ENCODE results near the gene SSBP3.
"Not testable (repeated sequence)": the region's sequence is repeated elsewhere in the genome, so short reads cannot be mapped to it uniquely, and the experiment has no call there.

SSBP3 gene

DNA sequence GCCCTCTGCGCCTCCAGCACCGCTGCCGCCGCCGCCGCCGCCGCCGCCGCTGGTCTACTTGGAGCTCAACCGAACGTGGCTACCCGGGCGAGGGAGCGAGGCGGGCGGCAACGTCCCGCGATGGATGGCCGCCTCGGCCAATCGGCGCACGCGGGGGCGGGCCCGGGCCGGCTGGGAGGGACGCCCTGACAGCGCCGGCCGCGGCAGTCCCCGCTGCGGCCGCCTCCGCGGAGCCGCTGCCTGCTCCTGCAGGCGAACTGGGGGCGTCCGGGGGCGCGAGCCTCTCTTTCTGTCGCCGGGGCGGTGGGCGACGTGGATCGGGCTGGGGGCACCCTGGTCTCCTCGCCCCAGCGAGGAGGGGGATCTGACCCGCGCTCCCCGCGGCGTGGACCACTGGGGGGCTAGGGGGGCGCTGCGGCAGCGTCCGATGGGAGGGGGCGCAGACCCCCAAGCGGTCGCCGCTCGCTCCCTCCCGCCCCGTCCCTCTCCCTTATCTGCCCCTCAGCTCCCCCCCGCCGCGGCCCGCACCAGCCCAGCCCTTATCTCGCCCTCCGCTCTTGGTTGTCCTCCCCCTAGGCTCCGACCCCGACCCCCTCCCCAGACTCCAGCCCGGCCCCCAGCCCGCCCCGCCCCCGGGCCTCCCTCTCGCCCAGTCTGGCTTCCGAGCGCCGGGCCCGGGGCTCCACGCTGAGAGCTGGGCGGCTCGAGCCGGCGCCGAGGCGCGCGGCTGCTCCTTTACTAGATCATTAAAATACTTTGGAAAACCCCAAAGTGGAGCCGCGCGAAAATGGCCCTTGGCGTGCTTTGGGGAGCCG, at the start of gene SSBP3:
Gene SSBP3 (minus strand): TSS at position 56 of the 815 bp plus-strand sequence.
- in situ Hi-C loops (cut with HindIII; ENCODE audit: low pct_unique_long_range_greater_than_20kb, low sequenced_read_pairs), result no loop called here
- no peak for TF ChIP-seq JUND (IDR thresholded peaks at IDR 0.05; ENCODE audit: low read depth)
- peak; percentile 89 to 92 for DNase-seq (ENCODE audit: low read depth in 1 of 2, low spot score in 1 of 2)

DNA sequence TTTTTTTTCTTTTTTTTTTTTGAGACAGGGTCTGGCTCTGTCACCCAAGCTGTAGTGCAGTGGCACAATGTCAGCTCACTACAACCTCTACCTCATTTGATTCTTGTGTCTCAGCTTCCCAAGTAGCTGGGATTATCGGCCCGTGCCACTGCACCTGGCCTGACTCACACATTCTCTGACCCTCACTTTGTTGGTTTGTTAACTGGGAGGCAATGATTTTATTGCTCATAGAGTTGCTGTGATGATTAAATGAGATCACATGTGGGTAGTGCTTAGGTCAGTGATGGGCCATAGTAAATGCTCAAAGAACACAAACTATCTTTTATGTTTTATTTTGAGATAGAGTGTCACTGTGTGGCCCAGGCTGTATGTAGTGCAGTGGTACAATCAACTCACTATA, 47.3 kb upstream of the SSBP3 start:
- in situ Hi-C loops (cut with HindIII; ENCODE audit: low pct_unique_long_range_greater_than_20kb, low sequenced_read_pairs), result no loop called here
- TF ChIP-seq JUND (IDR thresholded peaks at IDR 0.05; ENCODE audit: low read depth), result no peak
- DNase-seq (ENCODE audit: low read depth in 1 of 2, low spot score in 1 of 2), result no peak

DNA sequence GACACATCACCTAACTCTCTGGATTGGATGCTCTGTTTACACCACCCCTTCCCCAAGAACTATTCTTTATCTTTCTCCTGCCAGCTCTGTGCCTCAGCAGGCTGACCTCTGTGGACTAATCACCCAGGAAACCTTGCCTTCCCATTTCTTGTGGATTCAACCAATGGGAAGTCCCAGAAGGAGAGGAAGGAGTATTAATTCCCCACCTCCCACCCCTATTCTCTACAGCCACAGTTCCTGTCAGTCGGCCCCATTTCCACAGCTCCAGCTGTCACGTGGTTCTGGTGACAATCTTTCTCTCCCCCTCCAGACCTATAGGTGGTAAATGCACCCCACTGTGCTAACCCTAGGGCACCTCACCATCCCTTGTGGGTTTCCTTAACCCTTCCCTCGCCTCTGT, 46.8 kb upstream of the SSBP3 start:
- TF ChIP-seq JUND (IDR thresholded peaks at IDR 0.05; ENCODE audit: low read depth), result no peak
- no peak for DNase-seq (ENCODE audit: low read depth in 1 of 2, low spot score in 1 of 2)
- in situ Hi-C loops (cut with HindIII; ENCODE audit: low pct_unique_long_range_greater_than_20kb, low sequenced_read_pairs), result no loop called here

DNA sequence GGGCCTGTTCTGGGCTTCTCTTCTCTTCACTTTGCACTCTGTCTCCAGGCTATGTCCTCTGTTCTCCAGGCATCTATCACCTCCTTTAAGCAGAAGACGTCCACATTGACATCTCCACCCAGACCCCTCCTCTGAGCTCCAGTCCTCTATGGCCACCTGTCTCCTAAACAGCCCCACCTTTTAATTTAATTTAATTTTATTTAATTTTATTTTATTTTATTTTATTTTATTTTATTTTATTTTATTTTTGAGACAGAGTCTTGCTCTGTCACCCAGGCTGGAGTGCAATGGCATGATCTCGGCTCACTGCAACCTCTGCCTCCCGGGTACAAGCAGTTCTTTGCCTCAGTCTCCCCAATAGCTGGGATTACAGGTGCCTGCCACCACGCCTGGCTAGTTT, 43.2 kb upstream of the SSBP3 start:
- in situ Hi-C loops (cut with HindIII; ENCODE audit: low pct_unique_long_range_greater_than_20kb, low sequenced_read_pairs); DNase-seq (ENCODE audit: low read depth in 1 of 2, low spot score in 1 of 2): not testable (repeated sequence)

DNA sequence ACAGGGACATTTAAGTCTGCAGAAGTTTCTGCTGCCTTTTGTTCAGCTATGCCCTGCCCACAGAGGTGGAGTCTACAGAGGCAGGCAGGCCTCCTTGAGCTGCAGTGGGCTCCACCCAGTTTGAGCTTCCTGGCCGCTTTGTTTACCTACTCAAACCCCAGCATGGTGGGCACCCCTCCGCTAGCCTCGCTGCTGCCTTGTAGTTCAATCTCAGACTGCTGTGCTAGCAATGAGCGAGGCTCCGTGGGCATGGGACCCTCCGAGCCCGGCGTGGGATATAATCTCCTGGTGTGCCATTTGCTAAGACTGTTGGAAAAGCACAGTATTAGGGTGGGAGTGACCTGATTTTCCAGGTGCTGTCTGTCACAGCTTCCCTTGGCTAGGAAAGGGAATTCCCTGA, 42.6 kb upstream of the SSBP3 start:
- in situ Hi-C loops (cut with HindIII; ENCODE audit: low pct_unique_long_range_greater_than_20kb, low sequenced_read_pairs); DNase-seq (ENCODE audit: low read depth in 1 of 2, low spot score in 1 of 2): not testable (repeated sequence)

DNA sequence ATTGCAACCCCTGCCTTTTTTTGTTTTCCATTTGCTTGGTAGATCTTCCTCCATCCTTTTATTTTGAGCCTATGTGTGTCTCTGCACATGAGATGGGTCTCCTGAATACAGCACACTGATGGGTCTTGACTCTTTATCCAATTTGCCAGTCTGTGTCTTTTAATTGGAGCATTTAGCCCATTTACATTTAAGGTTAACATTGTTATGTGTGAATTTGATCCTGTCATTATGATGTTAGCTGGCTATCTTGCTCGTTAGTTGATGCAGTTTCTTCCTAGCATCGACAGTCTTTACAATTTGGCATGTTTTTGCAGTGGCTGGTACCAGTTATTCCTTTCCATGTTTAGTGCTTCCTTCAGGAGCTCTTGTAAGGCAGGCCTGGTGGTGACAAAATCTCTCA, 40.9 kb upstream of the SSBP3 start:
- DNase-seq (ENCODE audit: low read depth in 1 of 2, low spot score in 1 of 2); in situ Hi-C loops (cut with HindIII; ENCODE audit: low pct_unique_long_range_greater_than_20kb, low sequenced_read_pairs): not testable (repeated sequence)

DNA sequence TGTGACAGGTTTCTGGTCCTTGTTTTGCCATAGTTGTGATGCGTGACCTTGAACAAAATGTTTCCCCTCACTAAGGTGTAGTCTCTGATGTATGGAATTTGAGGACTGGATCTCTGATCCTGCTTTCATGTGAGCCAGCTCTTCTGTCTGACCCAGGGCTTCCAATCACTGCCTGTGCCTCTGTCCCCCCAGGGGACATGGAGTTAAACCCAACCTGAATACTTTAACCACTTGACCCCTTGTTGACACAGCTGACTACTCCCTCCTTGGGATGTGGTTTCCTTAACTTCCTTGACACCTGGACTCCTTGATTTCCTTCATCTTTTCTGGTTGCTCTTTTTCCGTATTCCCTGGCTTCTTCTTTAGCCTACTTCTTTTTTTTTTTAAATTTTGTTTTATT, 36.0 kb upstream of the SSBP3 start:
- in situ Hi-C loops (cut with HindIII; ENCODE audit: low pct_unique_long_range_greater_than_20kb, low sequenced_read_pairs), result no loop called here
- peak in 1 of 2 experiments; percentile 11 for DNase-seq (ENCODE audit: low read depth in 1 of 2, low spot score in 1 of 2)
- no peak for TF ChIP-seq JUND (IDR thresholded peaks at IDR 0.05; ENCODE audit: low read depth)

DNA sequence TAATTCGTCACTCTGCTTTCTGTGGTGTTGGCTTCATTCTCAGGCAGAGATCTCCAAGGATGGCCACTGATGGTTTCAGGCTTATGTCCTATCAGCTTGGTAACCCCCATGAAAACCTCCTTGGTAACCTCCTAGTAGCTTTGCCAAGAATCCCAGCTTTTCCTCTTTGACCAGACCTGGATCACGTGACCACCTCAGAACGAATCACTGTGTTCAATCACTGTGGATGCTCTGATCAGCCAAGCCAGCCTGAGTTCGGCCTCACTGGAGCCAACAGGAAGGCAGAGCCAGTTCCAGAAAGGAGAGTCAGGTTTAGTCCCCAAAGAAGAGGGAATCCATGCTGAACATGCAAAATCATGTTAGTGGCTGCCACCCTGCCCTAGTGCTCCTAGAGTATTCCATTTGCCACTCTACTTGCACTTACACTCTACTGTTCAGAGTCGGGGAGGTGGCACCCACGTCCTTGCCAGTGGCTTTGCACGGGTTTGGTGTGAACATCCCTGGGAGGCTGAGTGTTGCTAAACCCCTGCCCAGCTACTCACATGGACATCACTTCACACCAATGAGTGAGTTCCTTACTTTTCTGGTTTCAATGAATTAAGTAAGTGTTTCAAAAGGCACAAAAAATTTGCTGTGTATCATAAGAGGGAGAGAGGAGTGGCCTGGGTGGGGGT, 33.5 kb upstream of the SSBP3 start:
- TF ChIP-seq JUND (IDR thresholded peaks at IDR 0.05; ENCODE audit: low read depth), result no peak
- DNase-seq (ENCODE audit: low read depth in 1 of 2, low spot score in 1 of 2), result no peak
- in situ Hi-C loops (cut with HindIII; ENCODE audit: low pct_unique_long_range_greater_than_20kb, low sequenced_read_pairs), result no loop called here

DNA sequence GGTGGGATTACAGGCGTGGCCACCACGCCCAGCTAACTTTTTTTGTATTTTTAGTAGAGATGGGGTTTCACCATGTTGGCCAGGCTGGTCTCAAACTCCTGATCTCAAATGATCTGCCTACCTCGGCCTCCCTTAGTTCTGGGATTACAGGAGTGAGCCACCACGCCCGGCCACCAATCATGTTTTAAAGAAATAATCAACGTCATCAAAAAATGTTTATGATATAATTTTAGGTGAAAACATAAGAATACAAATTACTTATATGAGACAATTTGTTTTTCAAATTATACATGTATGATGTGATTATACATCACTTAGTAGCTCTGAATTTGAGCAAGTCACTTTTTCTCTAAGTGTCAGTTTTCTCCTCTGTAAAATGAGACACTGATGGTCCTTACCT, 31.6 kb upstream of the SSBP3 start:
- in situ Hi-C loops (cut with HindIII; ENCODE audit: low pct_unique_long_range_greater_than_20kb, low sequenced_read_pairs), result no loop called here
- no peak for DNase-seq (ENCODE audit: low read depth in 1 of 2, low spot score in 1 of 2)
- no peak for TF ChIP-seq JUND (IDR thresholded peaks at IDR 0.05; ENCODE audit: low read depth)

DNA sequence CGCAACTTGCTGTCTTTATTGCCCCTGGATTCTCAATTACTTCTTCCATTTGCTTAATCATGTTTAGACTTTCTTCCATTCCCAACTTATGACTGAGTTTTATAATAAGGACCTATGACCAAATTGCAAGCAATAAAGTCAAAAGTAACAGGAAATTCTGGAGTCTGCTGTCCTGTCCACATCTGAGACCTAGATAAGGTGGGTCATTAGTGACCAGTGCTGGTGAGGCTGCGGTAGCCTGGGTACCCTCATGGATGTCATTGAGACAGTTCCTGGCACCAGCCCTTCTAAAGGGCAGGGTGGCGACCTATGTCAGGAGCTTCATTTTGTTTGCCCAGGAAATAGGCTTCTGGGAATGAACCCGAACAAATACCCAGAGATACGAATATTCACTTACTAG, 30.6 kb upstream of the SSBP3 start:
- no peak for DNase-seq (ENCODE audit: low read depth in 1 of 2, low spot score in 1 of 2)

DNA sequence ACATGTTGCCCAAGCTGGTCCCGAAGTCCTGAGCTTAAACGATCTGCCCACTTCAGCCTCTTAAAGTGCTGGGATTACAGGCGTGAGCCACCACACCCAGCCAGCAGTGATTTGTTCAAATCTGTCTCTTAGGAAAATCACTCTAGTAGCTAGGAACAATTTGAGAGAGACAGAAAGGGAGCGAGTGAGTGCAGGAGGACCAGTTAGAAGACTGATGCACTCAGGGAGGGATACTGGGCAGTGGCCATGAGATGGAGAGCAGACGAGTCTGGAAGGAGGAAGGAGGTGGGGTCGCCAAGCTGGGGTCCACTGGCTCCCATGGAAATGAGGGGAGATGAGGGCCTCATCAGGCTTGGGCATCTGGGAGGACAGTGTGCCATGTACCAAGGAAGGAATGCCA, 23.6 kb upstream of the SSBP3 start:
- no peak for DNase-seq (ENCODE audit: low read depth in 1 of 2, low spot score in 1 of 2)
- TF ChIP-seq JUND (IDR thresholded peaks at IDR 0.05; ENCODE audit: low read depth), result no peak
- in situ Hi-C loops (cut with HindIII; ENCODE audit: low pct_unique_long_range_greater_than_20kb, low sequenced_read_pairs), result no loop called here

More for the DNA sequence above, 30.6 kb upstream of the SSBP3 start:
- in situ Hi-C loops (cut with HindIII; ENCODE audit: low pct_unique_long_range_greater_than_20kb, low sequenced_read_pairs), result no loop called here
- TF ChIP-seq JUND (IDR thresholded peaks at IDR 0.05; ENCODE audit: low read depth), result no peak

DNA sequence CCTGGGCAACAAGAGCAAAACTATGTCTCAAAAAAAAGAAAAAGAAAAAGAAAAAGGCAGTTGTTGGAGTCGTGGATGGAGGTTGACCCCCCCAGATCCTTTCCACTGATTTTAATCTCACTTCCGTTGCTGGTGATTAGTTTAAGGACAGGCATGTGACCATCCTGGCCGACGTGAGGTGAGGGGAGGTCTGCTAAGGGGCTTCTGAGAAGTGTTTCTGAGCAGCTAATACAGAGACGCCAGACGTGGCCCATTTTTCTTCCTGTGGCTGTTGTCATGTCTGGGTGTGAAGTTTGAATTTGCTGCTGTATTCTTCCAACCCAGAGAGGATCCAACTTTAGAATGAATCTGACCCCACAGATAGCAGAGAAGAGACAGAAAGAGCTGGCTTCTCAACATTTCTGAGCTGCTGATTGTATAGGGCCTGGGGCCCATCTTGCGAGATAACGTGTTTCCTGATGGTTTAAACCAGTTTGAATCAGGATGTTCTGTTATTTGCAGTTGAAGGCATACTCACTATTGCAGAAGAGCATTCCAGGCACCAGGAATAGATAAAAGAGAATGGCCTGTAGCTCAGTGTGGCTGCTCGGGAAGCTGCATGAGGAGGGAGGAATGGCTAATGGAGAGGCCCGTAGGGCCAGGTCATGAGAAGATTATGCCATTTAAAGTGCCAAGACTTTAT, 22.8 kb upstream of the SSBP3 start:
- DNase-seq (ENCODE audit: low read depth in 1 of 2, low spot score in 1 of 2), result no peak
- TF ChIP-seq JUND (IDR thresholded peaks at IDR 0.05; ENCODE audit: low read depth), result no peak
- in situ Hi-C loops (cut with HindIII; ENCODE audit: low pct_unique_long_range_greater_than_20kb, low sequenced_read_pairs), result no loop called here

DNA sequence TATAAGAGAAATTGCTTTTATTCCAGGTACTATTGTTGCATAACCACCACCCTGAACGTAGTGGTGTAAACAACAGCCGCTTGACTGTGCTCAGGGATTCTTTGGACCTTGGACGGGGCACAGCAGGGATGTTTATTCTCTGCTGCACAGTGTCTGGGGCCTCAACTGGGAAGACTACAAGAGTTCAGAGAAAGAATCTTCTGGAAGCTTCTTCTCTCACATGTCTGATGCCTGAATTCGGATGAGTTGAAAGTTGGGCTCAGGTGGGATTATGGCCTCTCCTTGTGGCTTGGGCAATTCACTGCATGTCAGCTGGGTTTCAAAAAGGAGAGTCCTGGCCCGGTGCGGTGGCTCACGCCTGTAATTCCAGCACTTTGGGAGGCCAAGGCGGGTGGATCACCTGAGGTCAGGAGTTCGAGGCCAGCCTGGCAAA, 19.0 kb upstream of the SSBP3 start:
- TF ChIP-seq JUND (IDR thresholded peaks at IDR 0.05; ENCODE audit: low read depth), result no peak
- in situ Hi-C loops (cut with HindIII; ENCODE audit: low pct_unique_long_range_greater_than_20kb, low sequenced_read_pairs), result no loop called here
- no peak for DNase-seq (ENCODE audit: low read depth in 1 of 2, low spot score in 1 of 2)
